H1 (cell line): ENCODE results near the gene HHIP. TPM values are rescaled to one million over a fixed set of nuclear protein-coding genes. Genes with fewer than 3 reads are reported as not detected.

Experiments used
- CTCF ChIA-PET: fragments of 300-600 bp; sonication (Branson Sonifier 250); formaldehyde crosslinking; loops from one replicate; lab custom pipeline; 2021; ENCODE audit not compliant: partially characterized antibody; lab: Charles Lee
- POLR2A ChIA-PET: fragments of 300-600 bp; sonication (Branson Sonifier 250); formaldehyde crosslinking; loops from one replicate; lab custom pipeline; 2021; ENCODE audit warnings: inconsistent platforms; ENCODE audit not compliant: partially characterized antibody; lab: Charles Lee
- DNase-seq, 2 experiments: peaks; one replicate each; pipeline versions ENCODE4 v3.0.0 to v3.0.0-alpha.2; 2010 to 2022; ENCODE audit warnings: low spot score in 2 of 2, low read depth in 1 of 2, mixed read lengths in 1 of 2
- FAIRE-seq: peaks from 2 replicates; lab custom pipeline; 2011; peaks lifted over from hg19 to GRCh38; lab: Jason Lieb, UNC
- H2AFZ ChIP-seq: 2 replicates; pipeline ENCODE4 v1.8.1; 2012; ENCODE audit warnings: low read length, inconsistent platforms
- H2AK5ac ChIP-seq: 2 replicates; pipeline ENCODE4 v1.6.1; 2013; ENCODE audit warnings: low read depth, low read length
- H2BK120ac ChIP-seq: replicated peaks from 2 replicates; pipeline ENCODE3; 2013; ENCODE audit warnings: low read depth, low read length, inconsistent platforms
- H2BK12ac ChIP-seq: 2 replicates; pipeline ENCODE4 v1.6.1; 2013; ENCODE audit warnings: low read depth, low read length
- H2BK15ac ChIP-seq: 2 replicates; pipeline ENCODE4 v1.6.1; 2013; ENCODE audit warnings: low read length
- H2BK20ac ChIP-seq: 2 replicates; pipeline ENCODE4 v1.6.1; 2013; ENCODE audit warnings: low read length
- H2BK5ac ChIP-seq: 2 replicates; pipeline ENCODE4 v1.6.1; 2013; ENCODE audit warnings: low read depth, low read length
- H3K14ac ChIP-seq: 2 replicates; pipeline ENCODE4 v1.6.1; 2013; ENCODE audit warnings: inconsistent platforms; ENCODE audit not compliant: insufficient read length
- H3K18ac ChIP-seq: 2 replicates; pipeline ENCODE4 v1.6.1; 2013; ENCODE audit warnings: low read length; ENCODE audit errors: extremely low read depth
- H3K23ac ChIP-seq: 2 replicates; pipeline ENCODE4 v1.6.1; 2013; ENCODE audit warnings: inconsistent platforms; ENCODE audit not compliant: insufficient read length
- H3K23me2 ChIP-seq: 2 replicates; pipeline ENCODE4 v1.6.1; 2013; ENCODE audit warnings: low read depth, low read length
- H3K27ac ChIP-seq: 2 replicates; pipeline ENCODE4 v1.6.1; 2011; ENCODE audit warnings: low read depth, low read length, inconsistent platforms
- H3K27me3 ChIP-seq, 4 experiments: replicated peaks in 1 of 4; 1 replicate in 1 of 4; 2 replicates in 3 of 4; pipeline versions ENCODE4 v1.6.1 to v1.8.1; 2011 to 2013; ENCODE audit warnings: low read length in 3 of 4, mild to moderate bottlenecking in 3 of 4, inconsistent platforms in 2 of 4, mixed read lengths in 2 of 4, moderate library complexity in 1 of 4; ENCODE audit not compliant: control insufficient read depth in 3 of 4, insufficient read depth in 3 of 4; ENCODE audit errors: extremely low read depth in 1 of 4
- H3K36me3 ChIP-seq, 4 experiments: 2 replicates each; pipeline versions ENCODE4 v1.6.1 to v1.8.1; 2011 to 2013; ENCODE audit warnings: mild to moderate bottlenecking in 4 of 4, low read length in 3 of 4, moderate library complexity in 2 of 4, control low read depth in 1 of 4, inconsistent platforms in 1 of 4; ENCODE audit not compliant: insufficient read depth in 4 of 4, control insufficient read depth in 2 of 4
- H3K4ac ChIP-seq: replicated peaks from 2 replicates; pipeline ENCODE3; 2013; ENCODE audit warnings: low read length, low read depth, mixed read lengths, inconsistent platforms; ENCODE audit not compliant: insufficient read length
- H3K4me1 ChIP-seq, 4 experiments: replicated peaks in 1 of 4; 1 replicate in 1 of 4; 2 replicates in 3 of 4; pipeline versions ENCODE4 v1.6.1 to v1.8.1; 2011 to 2013; ENCODE audit warnings: low read length in 3 of 4, inconsistent platforms in 2 of 4, mixed read lengths in 1 of 4; ENCODE audit not compliant: insufficient read depth in 4 of 4, control insufficient read depth in 3 of 4
- H3K4me2 ChIP-seq, 2 experiments: 2 replicates each; pipeline versions ENCODE4 v1.6.1 to v1.8.1; 2011 to 2013; ENCODE audit warnings: low read depth in 2 of 2, low read length in 2 of 2, control low read depth in 1 of 2, inconsistent platforms in 1 of 2, mild to moderate bottlenecking in 1 of 2; ENCODE audit not compliant: insufficient read depth in 1 of 2
- H3K4me3 ChIP-seq, 4 experiments: fragments of 200-600, 300-600 bp in 1 of 4; sonication (generic), shearing (Covaris generic), sonication (Bioruptor Twin) in 1 of 4; 2 replicates each; pipeline versions ENCODE4 v1.5.1 to v1.8.1; 2011 to 2016; ENCODE audit warnings: low read length in 4 of 4, low read depth in 3 of 4, control low read depth in 2 of 4, inconsistent platforms in 2 of 4, mild to moderate bottlenecking in 2 of 4, mixed read lengths in 1 of 4, moderate library complexity in 1 of 4; ENCODE audit not compliant: insufficient read depth in 2 of 4; ENCODE audit errors: extremely low read depth in 1 of 4
- H3K56ac ChIP-seq: replicated peaks from 2 replicates; pipeline ENCODE3; 2013; ENCODE audit warnings: low read depth, mild to moderate bottlenecking, mixed read lengths, low read length, inconsistent platforms; ENCODE audit not compliant: insufficient read length
- H3K79me1 ChIP-seq: 2 replicates; pipeline ENCODE4 v1.6.1; 2013; ENCODE audit warnings: low read depth, low read length, control low read depth
- H3K79me2 ChIP-seq, 2 experiments: 2 replicates each; pipeline versions ENCODE4 v1.6.1 to v1.8.1; 2012 to 2013; ENCODE audit warnings: low read length in 2 of 2, mild to moderate bottlenecking in 2 of 2, inconsistent platforms in 1 of 2; ENCODE audit not compliant: insufficient read depth in 2 of 2, control insufficient read depth in 1 of 2
- H3K9ac ChIP-seq, 4 experiments: replicated peaks in 1 of 4; 1 replicate in 1 of 4; 2 replicates in 3 of 4; pipeline versions ENCODE4 v1.6.1 to v1.8.1; 2011 to 2013; ENCODE audit warnings: low read depth in 3 of 4, low read length in 3 of 4, control low read depth in 2 of 4, mild to moderate bottlenecking in 2 of 4, moderate library complexity in 2 of 4, inconsistent platforms in 1 of 4; ENCODE audit errors: extremely low read depth in 1 of 4
- H3K9me3 ChIP-seq, 2 experiments: 2 replicates each; pipeline versions ENCODE4 v1.6.1 to v1.8.1; 2012 to 2013; ENCODE audit warnings: mild to moderate bottlenecking in 2 of 2, moderate library complexity in 2 of 2, control low read depth in 1 of 2, inconsistent platforms in 1 of 2, low read depth in 1 of 2, low read length in 1 of 2, mixed read lengths in 1 of 2; ENCODE audit not compliant: insufficient read depth in 2 of 2
- H4K20me1 ChIP-seq, 2 experiments: replicated peaks in 1 of 2; 2 replicates each; pipeline versions ENCODE3 to v1.8.1; 2011 to 2013; ENCODE audit warnings: inconsistent platforms in 2 of 2, low read length in 2 of 2, mild to moderate bottlenecking in 1 of 2; ENCODE audit not compliant: insufficient read depth in 2 of 2, control insufficient read depth in 1 of 2
- H4K5ac ChIP-seq: 2 replicates; pipeline ENCODE4 v1.6.1; 2013; ENCODE audit warnings: low read length, low read depth, mixed read lengths, inconsistent platforms; ENCODE audit not compliant: insufficient read length
- H4K8ac ChIP-seq: 2 replicates; pipeline ENCODE4 v1.8.0; 2013; ENCODE audit warnings: mild to moderate bottlenecking, moderate library complexity, low read length, inconsistent platforms; ENCODE audit not compliant: insufficient read depth; ENCODE audit errors: extremely low read depth
- H4K91ac ChIP-seq: replicated peaks from 2 replicates; pipeline ENCODE3; 2013; ENCODE audit warnings: low read length, mixed read lengths, inconsistent platforms; ENCODE audit not compliant: insufficient read length
- BACH1 ChIP-seq: IDR thresholded peaks from 2 replicates; pipeline ENCODE4 v1.6.1; 2012; ENCODE audit warnings: low read length, improper control_type of control experiment
- CREB1 ChIP-seq: IDR thresholded peaks from 2 replicates; pipeline ENCODE4 v1.6.1; 2012; ENCODE audit warnings: inconsistent platforms
- FOSL1 ChIP-seq: IDR thresholded peaks from 2 replicates; pipeline ENCODE4 v1.6.1; 2011; ENCODE audit warnings: mild to moderate bottlenecking, low read depth, low read length, moderate library complexity; ENCODE audit not compliant: insufficient read depth
- KDM1A ChIP-seq: fragments of 200-600, 300-600 bp; sonication (generic); IDR thresholded peaks from 2 replicates; pipeline ENCODE4 v1.7.1; 2016; ENCODE audit warnings: mild to moderate bottlenecking, low read length, borderline replicate concordance
- POLR2AphosphoS5 ChIP-seq: IDR thresholded peaks from 2 replicates; pipeline ENCODE4 v1.6.1; 2011; ENCODE audit warnings: low read depth, low read length
- SIRT6 ChIP-seq: IDR thresholded peaks from one replicate; pipeline ENCODE4 v1.7.1; 2012; ENCODE audit warnings: low read length, inconsistent platforms
- SRF ChIP-seq: IDR thresholded peaks from 2 replicates; pipeline ENCODE4 v1.6.1; 2011; ENCODE audit warnings: mild to moderate bottlenecking, low read depth, low read length, moderate library complexity
- TAF7 ChIP-seq: optimal IDR thresholded peaks from 2 replicates; pipeline ENCODE3; 2011; ENCODE audit warnings: low read depth, mild to moderate bottlenecking, inconsistent platforms, low read length, moderate library complexity, borderline replicate concordance
- TEAD4 ChIP-seq: IDR thresholded peaks from 2 replicates; pipeline ENCODE4 v1.6.1; 2012; ENCODE audit warnings: low read depth, low read length, inconsistent platforms, mixed read lengths
- WGBS, 2 experiments: shearing (Covaris generic) in 1 of 2; methylation state at CpG; one replicate each; pipeline versions ENCODE4 v1.1.6 to v1.1.7; 2013 to 2015; ENCODE audit warnings: low lambda C conversion rate in 2 of 2, mixed read lengths in 2 of 2, inconsistent platforms in 1 of 2, low coverage in 1 of 2, missing lambda C conversion rate in 1 of 2; ENCODE audit not compliant: insufficient replicate concordance in 2 of 2, insufficient coverage in 1 of 2, insufficient read length in 1 of 2; ENCODE audit errors: extremely low coverage in 1 of 2, missing lambda C conversion rate in 1 of 2; 5-methylcytosine and 5-hydroxymethylcytosine counted together
- polyA plus RNA-seq, 7 experiments: library from polyadenylated mRNA; depleted of rRNA in 3 of 7; stranded (reverse) in 5 of 7; unstranded in 2 of 7; fragments of >200 nt in 5 of 7; fragments of 200-250 nt in 2 of 7; gene quantifications; 1 replicate in 5 of 7; 2 replicates in 1 of 7; 4 replicates in 1 of 7; pipeline versions ENCODE4 v1.2.1 to v1.2.3, GENCODE V29; 2011 to 2013; ENCODE audit warnings: missing spikeins in 2 of 7, mixed read lengths in 2 of 7
- total RNA-seq: library from RNA; stranded (reverse); fragmentation: NEBNext Ultra II Directional; extraction: Animal tissue kit (Norgen Biotek cat#: 25700); gene quantifications from 2 replicates; pipeline ENCODE4 v1.2.1, GENCODE V29; 2021
- TF ChIP-seq, protein P1 (sequence below): IDR thresholded peaks from 2 replicates; pipeline ENCODE4 v1.6.1; 2012; ENCODE audit warnings: low read length, inconsistent platforms

HHIP gene
- total and polyA plus RNA-seq, 2 of the 8 experiments (the other 6 are each of a cell fraction or from before 2014, with no cell fraction given): 0.05 to 1.3 TPM

DNA sequence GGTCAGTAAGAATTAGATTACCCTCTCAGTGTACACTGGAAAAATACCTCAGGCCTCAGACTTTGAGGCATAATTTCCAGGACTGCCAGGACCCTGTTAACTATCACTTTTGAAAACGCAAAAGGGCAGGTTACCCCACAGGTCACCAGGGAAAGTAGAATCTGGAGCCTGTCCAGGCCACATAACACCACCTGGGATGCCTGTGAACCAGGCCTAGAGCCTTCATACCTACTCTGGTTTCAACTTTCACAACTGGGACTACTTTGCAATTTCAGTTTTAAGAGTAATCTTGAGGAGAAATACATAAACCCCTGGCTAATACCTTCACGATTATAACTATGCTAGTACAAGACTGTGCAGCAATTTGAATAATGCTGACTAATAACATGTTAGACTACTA lies 132.4 kb downstream of the HHIP start:
- no peak overlapping the region for H4K5ac ChIP-seq
- FAIRE-seq: no peak

More for the DNA sequence above, 132.4 kb downstream of the HHIP start:
- Histone ChIP-seq H2BK20ac (no peak overlapping the region), H2BK15ac (no peak overlapping the region), H2BK12ac (no peak overlapping the region), H3K14ac (no peak overlapping the region), H4K20me1 (no peaks in the 10 kb centered on the region), H3K4me1 (no peaks in the 10 kb centered on the region), H3K27me3 (no peaks in the 10 kb centered on the region), H3K79me2 (no peaks in the 10 kb centered on the region), H2BK5ac (no peak overlapping the region), H3K36me3 (no peaks in the 10 kb centered on the region), H3K27ac (no peak overlapping the region), H3K9ac (no peak overlapping the region), H2BK120ac (no peak overlapping the region), H3K23me2 (no peaks in the 10 kb centered on the region), H2AFZ (no peak overlapping the region), H3K9me3 (peaks cover 0 to 2% of the 10 kb centered on the region in 2 experiments; a peak in 1 of 4 replicates), H3K18ac (no peak overlapping the region), H4K8ac (no peak overlapping the region), H3K56ac (no peak overlapping the region), H2AK5ac (no peak overlapping the region), H3K4me3 (no peak overlapping the region), H3K23ac (no peak overlapping the region), H4K91ac (no peak overlapping the region), H3K4me2 (no peak overlapping the region), H3K4ac (no peak overlapping the region)
- POLR2A ChIA-PET: no interaction called here
- WGBS, 2 experiments: 82% methylated on average over 2 of the region's 2 CpGs; no CpG with 5 or more reads in 1 of the 2 experiments
- CTCF ChIA-PET: no interaction called here
- DNase-seq: no peak
- no peak for TF ChIP-seq SIRT6
- no peak for TF ChIP-seq BACH1
- TF ChIP-seq, protein P1, sequence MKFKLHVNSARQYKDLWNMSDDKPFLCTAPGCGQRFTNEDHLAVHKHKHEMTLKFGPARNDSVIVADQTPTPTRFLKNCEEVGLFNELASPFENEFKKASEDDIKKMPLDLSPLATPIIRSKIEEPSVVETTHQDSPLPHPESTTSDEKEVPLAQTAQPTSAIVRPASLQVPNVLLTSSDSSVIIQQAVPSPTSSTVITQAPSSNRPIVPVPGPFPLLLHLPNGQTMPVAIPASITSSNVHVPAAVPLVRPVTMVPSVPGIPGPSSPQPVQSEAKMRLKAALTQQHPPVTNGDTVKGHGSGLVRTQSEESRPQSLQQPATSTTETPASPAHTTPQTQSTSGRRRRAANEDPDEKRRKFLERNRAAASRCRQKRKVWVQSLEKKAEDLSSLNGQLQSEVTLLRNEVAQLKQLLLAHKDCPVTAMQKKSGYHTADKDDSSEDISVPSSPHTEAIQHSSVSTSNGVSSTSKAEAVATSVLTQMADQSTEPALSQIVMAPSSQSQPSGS: no peak
- no peak for TF ChIP-seq KDM1A
- TF ChIP-seq TAF7: no peak
- TF ChIP-seq CREB1: no peak
- TF ChIP-seq SRF: no peak
- no peak for TF ChIP-seq POLR2AphosphoS5
- no peak for TF ChIP-seq FOSL1
- TF ChIP-seq TEAD4: no peak
- TF ChIP-seq, all 59 proteins: peak for 0
- H3K79me1 ChIP-seq: no peaks in the 10 kb centered on the region
